ENCODE data around the gene RCSD1. TPM values are rescaled to one million over a fixed set of nuclear protein-coding genes. Genes with fewer than 3 reads are reported as not detected.

Gene RCSD1
- total and polyA plus RNA-seq, 2 of the 4 experiments (the other 2 are of a cell fraction) = 0.03 TPM; not detected in 1

GRCh38 chr1:167685844-167686243, 55.8 kb downstream of the RCSD1 start:
- Histone ChIP-seq H3K23ac (ENCODE audit: low read depth, low read length) (no peak overlapping the region), H3K36me3 (ENCODE audit: control insufficient read depth, insufficient read depth, low read length) (no peaks in the 10 kb centered on the region), H4K5ac (ENCODE audit: low read depth, low read length) (no peak overlapping the region), H3K9me3 (ENCODE audit: control insufficient read depth, insufficient read depth, low read length) (no peaks in the 10 kb centered on the region), H2BK20ac (ENCODE audit: low read depth, low read length) (no peak overlapping the region), H3K79me1 (ENCODE audit: low read depth in 1 of 2, low read length in 2 of 2) (no peaks in the 10 kb centered on the region), H4K91ac (ENCODE audit: insufficient read depth, low read depth, low read length) (no peak overlapping the region), H4K8ac (ENCODE audit: low read depth in 2 of 2, low read length in 2 of 2) (no peak overlapping the region), H3K14ac (replicated peaks; ENCODE audit: low read depth, low read length) (no peak overlapping the region), H3K27ac (ENCODE audit: insufficient read depth, low read length) (no peak overlapping the region), H4K20me1 (ENCODE audit: insufficient read depth, low read length) (no peaks in the 10 kb centered on the region), H2BK15ac (ENCODE audit: low read depth, low read length) (no peak overlapping the region), H3K9ac (ENCODE audit: low read depth, low read length) (no peak overlapping the region), H3K9me1 (ENCODE audit: insufficient read depth, low read length) (no peaks in the 10 kb centered on the region; the same call in 1 of the 2 replicates), H2AK5ac (ENCODE audit: low read depth, low read length) (no peak overlapping the region), H3K4me1 (ENCODE audit: control insufficient read depth, insufficient read depth, low read length) (no peaks in the 10 kb centered on the region), H2BK120ac (ENCODE audit: low read depth, low read length) (no peak overlapping the region), H2BK5ac (ENCODE audit: low read depth, low read length, poor library complexity, severe bottlenecking) (no peak overlapping the region), H2AK9ac (replicated peaks; ENCODE audit: low read depth, low read length, poor library complexity) (no peak overlapping the region), H3K56ac (ENCODE audit: extremely low read depth, insufficient read depth, low read length) (no peak overlapping the region), H3K18ac (ENCODE audit: low read depth, low read length) (no peak overlapping the region), H3K4ac (ENCODE audit: low read depth, low read length) (no peak overlapping the region), H3K27me3 (ENCODE audit: control insufficient read depth, insufficient read depth, low read length) (peaks cover 12% of the 10 kb centered on the region), H2AFZ (replicated peaks; ENCODE audit: low read length, poor library complexity) (no peak overlapping the region), H3K4me3 (ENCODE audit: insufficient read depth, low read depth, low read length) (no peak overlapping the region), H3K4me2 (ENCODE audit: low read depth, low read length) (no peak overlapping the region)
- in situ Hi-C loops (cut with MboI; ENCODE audit: low sequenced_read_pairs) (loop anchor here (25.0 kb wide), 1 partner anchor 424 kb away; no protein-coding TSS in a partner anchor), dilution Hi-C loops (cut with HindIII; ENCODE audit: low sequenced_read_pairs, unreplicated experiment) (no loop called here), intact Hi-C loops (cut with micrococcal nuclease) (loop anchor here (5.0 to 10.0 kb wide), 3 partner anchors 231 to 619 kb away; no protein-coding TSS in a partner anchor)
- POLR2A ChIA-PET (ENCODE audit: unreplicated experiment) = no interaction called here
- no peak for ATAC-seq (ENCODE audit: low read depth)
- CTCF ChIA-PET = no interaction called here
- no peak for TF ChIP-seq BHLHE40 (IDR thresholded peaks at IDR 0.05; ENCODE audit: low read depth, low read length)
- TF ChIP-seq NFE2L2 (IDR thresholded peaks at IDR 0.05; ENCODE audit: low read depth, low read length) = no peak
- no peak for TF ChIP-seq USF2 (IDR thresholded peaks at IDR 0.05; ENCODE audit: low read depth, low read length)
- TF ChIP-seq POLR2A (IDR thresholded peaks at IDR 0.05; ENCODE audit: low read depth, low read length) = no peak
- no peak for TF ChIP-seq RAD21 (IDR thresholded peaks at IDR 0.05; ENCODE audit: low read length)
- TF ChIP-seq CEBPB (IDR thresholded peaks at IDR 0.05; ENCODE audit: low read depth, low read length) = no peak
- TF ChIP-seq MXI1 (IDR thresholded peaks at IDR 0.05; ENCODE audit: borderline replicate concordance, low read depth, low read length) = no peak
- TF ChIP-seq MAFK (IDR thresholded peaks at IDR 0.05; ENCODE audit: low read depth, low read length) = no peak
- no peak for TF ChIP-seq RFX5 (IDR thresholded peaks at IDR 0.05; ENCODE audit: low read depth, low read length)
- TF ChIP-seq SMC3 (IDR thresholded peaks at IDR 0.05; ENCODE audit: low read depth, low read length) = no peak
- no peak for TF ChIP-seq RCOR1 (IDR thresholded peaks at IDR 0.05; ENCODE audit: insufficient replicate concordance, low read length)
- TF ChIP-seq FOS (IDR thresholded peaks at IDR 0.05; ENCODE audit: low read depth, low read length) = no peak
- no peak for TF ChIP-seq CTCF (conservative IDR thresholded peaks at IDR 0.05; ENCODE audit: low read depth, low read length)
- no peak for TF ChIP-seq MAZ (IDR thresholded peaks at IDR 0.05; ENCODE audit: borderline replicate concordance, low read depth, low read length)
- TF ChIP-seq ELK1 (IDR thresholded peaks at IDR 0.05; ENCODE audit: borderline replicate concordance, low read depth, low read length) = no peak
- TF ChIP-seq CHD1 (IDR thresholded peaks at IDR 0.05; ENCODE audit: low read depth, low read length) = no peak
- WGBS, 2 experiments (ENCODE audit: extremely low coverage in 2 of 2, insufficient read length in 1 of 2) = no CpG with 5 or more reads among the region's 5 CpGs
- no peak for DNase-seq
- no TSS peak for BruUV-seq (replicated peaks)

Data from IMR-90 (cell line).